IMR-90 (cell line): ENCODE results near the gene HSP90AB1. TPM values are rescaled to one million over a fixed set of nuclear protein-coding genes. Genes with fewer than 3 reads are reported as not detected.

Experiments used
- ATAC-seq: fragments of 200-7000 bp; cut with Tn5 transposase; 2 replicates; pipeline ENCODE4 v1.9.1; 2020; ENCODE audit warnings: low read depth, mild to moderate bottlenecking, moderate library complexity
- BruUV-seq: library from RNA; stranded (reverse); fragments of 400-500 nt; replicated peaks from 2 replicates; lab custom pipeline; 2021; lab: Mats Ljungman, UMichigan
- CTCF ChIA-PET: fragments of 300-600 bp; formaldehyde crosslinking; extraction: SDS; loops from one replicate; lab custom pipeline; 2021; ENCODE audit warnings: antibody characterized with exemption; lab: Yijun Ruan, JAX
- POLR2A ChIA-PET: fragments of 300-600 bp; sonication (Branson Sonifier 250); formaldehyde crosslinking; loops from one replicate; lab custom pipeline; 2022; ENCODE audit warnings: antibody characterized with exemption; ENCODE audit not compliant: unreplicated experiment; lab: Charles Lee
- DNase-seq: peaks from one replicate; pipeline ENCODE4 v3.0.0; 2013
- H2AFZ ChIP-seq: replicated peaks from 2 replicates; pipeline ENCODE3; 2013; ENCODE audit warnings: low read length, mild to moderate bottlenecking; ENCODE audit not compliant: poor library complexity
- H2AK5ac ChIP-seq: 2 replicates; pipeline ENCODE4 v1.6.1; 2013; ENCODE audit warnings: low read depth, low read length, inconsistent platforms
- H2AK9ac ChIP-seq: replicated peaks from 2 replicates; pipeline ENCODE3; 2013; ENCODE audit warnings: mild to moderate bottlenecking, low read depth, low read length, moderate library complexity; ENCODE audit not compliant: poor library complexity
- H2BK120ac ChIP-seq: 2 replicates; pipeline ENCODE4 v1.6.1; 2013; ENCODE audit warnings: low read depth, low read length, inconsistent platforms
- H2BK15ac ChIP-seq: 3 replicates; pipeline ENCODE4 v1.6.1; 2013; ENCODE audit warnings: low read depth, low read length, inconsistent platforms
- H2BK20ac ChIP-seq: 2 replicates; pipeline ENCODE4 v1.6.1; 2013; ENCODE audit warnings: low read depth, mild to moderate bottlenecking, inconsistent platforms, low read length, moderate library complexity
- H2BK5ac ChIP-seq: 2 replicates; pipeline ENCODE4 v1.6.1; 2013; ENCODE audit warnings: mild to moderate bottlenecking, low read depth, low read length, inconsistent platforms; ENCODE audit not compliant: poor library complexity, severe bottlenecking
- H3K14ac ChIP-seq: replicated peaks from 2 replicates; pipeline ENCODE4 v1.6.1; 2013; ENCODE audit warnings: low read depth, low read length, inconsistent platforms
- H3K18ac ChIP-seq: 2 replicates; pipeline ENCODE4 v1.6.1; 2013; ENCODE audit warnings: low read depth, low read length, control low read depth
- H3K23ac ChIP-seq: 2 replicates; pipeline ENCODE4 v1.6.1; 2013; ENCODE audit warnings: low read depth, low read length, inconsistent platforms
- H3K27ac ChIP-seq: 2 replicates; pipeline ENCODE4 v1.5.1; 2013; ENCODE audit warnings: mild to moderate bottlenecking, control low read depth, low read length; ENCODE audit not compliant: insufficient read depth
- H3K27me3 ChIP-seq: 2 replicates; pipeline ENCODE4 v1.6.1; 2013; ENCODE audit warnings: low read length; ENCODE audit not compliant: control insufficient read depth, insufficient read depth
- H3K36me3 ChIP-seq: 2 replicates; pipeline ENCODE4 v1.6.1; 2013; ENCODE audit warnings: low read length, mixed read lengths; ENCODE audit not compliant: control insufficient read depth, insufficient read depth
- H3K4ac ChIP-seq: 2 replicates; pipeline ENCODE4 v1.6.1; 2013; ENCODE audit warnings: low read depth, low read length, inconsistent platforms
- H3K4me1 ChIP-seq: 2 replicates; pipeline ENCODE4 v1.6.1; 2013; ENCODE audit warnings: low read length, mixed read lengths; ENCODE audit not compliant: control insufficient read depth, insufficient read depth
- H3K4me2 ChIP-seq: 2 replicates; pipeline ENCODE4 v1.6.1; 2013; ENCODE audit warnings: low read depth, mild to moderate bottlenecking, control low read depth, low read length, moderate library complexity
- H3K4me3 ChIP-seq: 2 replicates; pipeline ENCODE4 v1.5.1; 2013; ENCODE audit warnings: low read depth, mild to moderate bottlenecking, control low read depth, low read length, moderate library complexity; ENCODE audit not compliant: insufficient read depth
- H3K56ac ChIP-seq: 2 replicates; pipeline ENCODE4 v1.6.1; 2013; ENCODE audit warnings: low read length, inconsistent platforms; ENCODE audit not compliant: insufficient read depth; ENCODE audit errors: extremely low read depth
- H3K79me1 ChIP-seq, 2 experiments: 2 replicates each; pipeline ENCODE4 v1.6.1; 2013; ENCODE audit warnings: low read length in 2 of 2, inconsistent platforms in 1 of 2, low read depth in 1 of 2
- H3K9ac ChIP-seq: 2 replicates; pipeline ENCODE4 v1.6.1; 2013; ENCODE audit warnings: low read depth, low read length, control low read depth
- H3K9me1 ChIP-seq: 2 replicates; pipeline ENCODE4 v1.6.1; 2013; ENCODE audit warnings: low read length, inconsistent platforms; ENCODE audit not compliant: insufficient read depth
- H3K9me3 ChIP-seq: 2 replicates; pipeline ENCODE4 v1.6.1; 2013; ENCODE audit warnings: low read length; ENCODE audit not compliant: control insufficient read depth, insufficient read depth
- H4K20me1 ChIP-seq: 2 replicates; pipeline ENCODE4 v1.6.1; 2013; ENCODE audit warnings: low read length, inconsistent platforms; ENCODE audit not compliant: insufficient read depth
- H4K5ac ChIP-seq: 2 replicates; pipeline ENCODE4 v1.6.1; 2013; ENCODE audit warnings: mild to moderate bottlenecking, low read depth, low read length, control low read depth
- H4K8ac ChIP-seq, 2 experiments: 2 replicates each; pipeline ENCODE4 v1.6.1; 2013; ENCODE audit warnings: low read depth in 2 of 2, low read length in 2 of 2, control low read depth in 1 of 2, inconsistent platforms in 1 of 2
- H4K91ac ChIP-seq: 2 replicates; pipeline ENCODE4 v1.6.1; 2013; ENCODE audit warnings: low read depth, low read length, inconsistent platforms; ENCODE audit not compliant: insufficient read depth
- CEBPB ChIP-seq: IDR thresholded peaks from 2 replicates; pipeline ENCODE4 v1.6.1; 2012; ENCODE audit warnings: low read depth, low read length, improper control_type of control experiment
- CHD1 ChIP-seq: IDR thresholded peaks from 2 replicates; pipeline ENCODE4 v1.6.1; 2012; ENCODE audit warnings: low read depth, low read length, improper control_type of control experiment
- ELK1 ChIP-seq: fragments of 150-350 bp; IDR thresholded peaks from 2 replicates; pipeline ENCODE4 v1.6.1; 2016; ENCODE audit warnings: low read depth, mild to moderate bottlenecking, low read length, moderate library complexity, borderline replicate concordance
- FOS ChIP-seq: fragments of 150-350 bp; IDR thresholded peaks from 2 replicates; pipeline ENCODE4 v1.6.1; 2016; ENCODE audit warnings: low read depth, low read length
- MAFK ChIP-seq: IDR thresholded peaks from 2 replicates; pipeline ENCODE4 v1.6.1; 2012; ENCODE audit warnings: low read depth, low read length, improper control_type of control experiment
- RCOR1 ChIP-seq: IDR thresholded peaks from 2 replicates; pipeline ENCODE4 v1.6.1; 2012; ENCODE audit warnings: mild to moderate bottlenecking, low read length, improper control_type of control experiment; ENCODE audit not compliant: insufficient replicate concordance
- SMC3 ChIP-seq: fragments of 150-350 bp; IDR thresholded peaks from 2 replicates; pipeline ENCODE4 v1.6.1; 2016; ENCODE audit warnings: low read depth, mild to moderate bottlenecking, antibody characterized with exemption, low read length, moderate library complexity
- WGBS, 2 experiments: methylation state at CpG; one replicate each; pipeline versions ENCODE4 v1.1.5 to v1.1.7; 2013; ENCODE audit warnings: missing lambda C conversion rate in 2 of 2; ENCODE audit not compliant: insufficient read length in 1 of 2; ENCODE audit errors: extremely low coverage in 2 of 2; 5-methylcytosine and 5-hydroxymethylcytosine counted together
- dilution Hi-C: fragments of 300-500 bp; cut with HindIII; formaldehyde crosslinking; loops from one replicate; pipeline ENCODE4 v1.14.3; 2018; ENCODE audit warnings: low sequenced_read_pairs; ENCODE audit not compliant: unreplicated experiment
- in situ Hi-C: fragments of 300-500 bp; cut with MboI; formaldehyde crosslinking; loops from 3 replicates; pipeline ENCODE4 v1.14.3; 2019; ENCODE audit warnings: low sequenced_read_pairs, inconsistent platforms, mixed read lengths
- intact Hi-C: fragments of 100-400 bp; cut with micrococcal nuclease; formaldehyde crosslinking; loops from 2 replicates; pipeline ENCODE4 v1.10.0; 2022
- polyA plus RNA-seq, 3 experiments: library from polyadenylated mRNA; depleted of rRNA; stranded (reverse); fragments of >200 nt; gene quantifications; 2 replicates each; pipeline ENCODE4 v1.2.3, GENCODE V29; 2012; ENCODE audit warnings: low replicate concordance in 1 of 3
- total RNA-seq: library from RNA; depleted of rRNA; stranded (reverse); fragments of >200 nt; gene quantifications from 2 replicates; pipeline ENCODE4 v1.2.3, GENCODE V29; 2012

The HSP90AB1 gene
- total and polyA plus RNA-seq, 2 of the 4 experiments (the other 2 are of a cell fraction), result 887 to 1,307 TPM

- H4K5ac ChIP-seq, result no peak overlapping the region
- H3K9me3 ChIP-seq, result no peaks in the 10 kb centered on the region
- dilution Hi-C loops, result no loop called here
- no peak overlapping the region for H2AK9ac ChIP-seq
- POLR2A ChIA-PET, result no interaction called here
- H3K9ac ChIP-seq, result no peak overlapping the region
- no peaks in the 10 kb centered on the region; the same call in 1 of the 2 replicates for H3K9me1 ChIP-seq
- no peaks in the 10 kb centered on the region for H3K4me1 ChIP-seq
- H2AFZ ChIP-seq, result no peak overlapping the region
- no peak overlapping the region for H3K18ac ChIP-seq
- no peak overlapping the region for H3K14ac ChIP-seq
- ATAC-seq (no peak), DNase-seq (no peak)
- H3K36me3 ChIP-seq, result no peaks in the 10 kb centered on the region
- CTCF ChIA-PET, result interaction anchor here (1.1 kb wide), 1 partner anchor 18 kb away, joined by 3 read pairs; the partner anchor contains the start of gene AARS2
- H2BK15ac ChIP-seq, result no peak overlapping the region
- H3K4ac ChIP-seq, result no peak overlapping the region
- no peak overlapping the region for H4K8ac ChIP-seq
- no peak overlapping the region for H2BK5ac ChIP-seq
- H3K79me1 ChIP-seq, result no peaks in the 10 kb centered on the region
- no peak overlapping the region for H3K4me3 ChIP-seq
- no peak overlapping the region for H2BK20ac ChIP-seq
- H3K23ac ChIP-seq, result no peak overlapping the region
- no peak overlapping the region for H2BK120ac ChIP-seq
- H3K4me2 ChIP-seq, result no peak overlapping the region
- no peak overlapping the region for H3K56ac ChIP-seq
- TF ChIP-seq SMC3 (no peak), FOS (no peak), RCOR1 (no peak), MAFK (no peak), ELK1 (no peak), CEBPB (no peak), CHD1 (no peak)
- no peak overlapping the region for H3K27ac ChIP-seq
- no TSS peak for BruUV-seq
- no peak overlapping the region for H4K91ac ChIP-seq
- intact Hi-C loops, result no loop called here
- peaks cover 50% of the 10 kb centered on the region for H3K27me3 ChIP-seq
- H2AK5ac ChIP-seq, result no peak overlapping the region
- in situ Hi-C loops, result no loop called here
- 65% methylated on average over 3 of the region's 7 CpGs; no CpG with 5 or more reads in 1 of the 2 experiments for WGBS, 2 experiments
- no peaks in the 10 kb centered on the region for H4K20me1 ChIP-seq
Measured at GRCh38 chr6:44294832-44295791, 48.2 kb downstream of the HSP90AB1 start.
